ENCODE results near the gene RNF144A. TPM values are rescaled to one million over a fixed set of nuclear protein-coding genes. Genes with fewer than 3 reads are reported as not detected.

The RNF144A gene
- total and polyA plus RNA-seq, 2 donors (not counting 3 experiments of a cell fraction or from before 2014, with no cell fraction given): 9.7 to 28.8 TPM

- H3K79me2 ChIP-seq (ENCODE audit: control insufficient read depth, insufficient read depth, low read length): no peaks in the 10 kb centered on the region
- TF ChIP-seq, protein P1, sequence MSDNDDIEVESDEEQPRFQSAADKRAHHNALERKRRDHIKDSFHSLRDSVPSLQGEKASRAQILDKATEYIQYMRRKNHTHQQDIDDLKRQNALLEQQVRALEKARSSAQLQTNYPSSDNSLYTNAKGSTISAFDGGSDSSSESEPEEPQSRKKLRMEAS (IDR thresholded peaks at IDR 0.05; ENCODE audit: insufficient read depth, insufficient read length): no peak
- TF ChIP-seq GATA2 (IDR thresholded peaks at IDR 0.05; ENCODE audit: insufficient read depth, insufficient read length, low read depth, low read length): no peak
- TF ChIP-seq FOS (IDR thresholded peaks at IDR 0.05; ENCODE audit: borderline replicate concordance, insufficient read depth, low read length): no peak
- no peak for TF ChIP-seq POLR2A (IDR thresholded peaks at IDR 0.05; ENCODE audit: low read depth, low read length)
- no peak for TF ChIP-seq MYC (IDR thresholded peaks at IDR 0.05; ENCODE audit: low read depth, low read length)
- TF ChIP-seq EZH2 (IDR thresholded peaks at IDR 0.05; ENCODE audit: borderline replicate concordance, low read depth, low read length, severe bottlenecking): no peak
- TF ChIP-seq, protein P2, sequence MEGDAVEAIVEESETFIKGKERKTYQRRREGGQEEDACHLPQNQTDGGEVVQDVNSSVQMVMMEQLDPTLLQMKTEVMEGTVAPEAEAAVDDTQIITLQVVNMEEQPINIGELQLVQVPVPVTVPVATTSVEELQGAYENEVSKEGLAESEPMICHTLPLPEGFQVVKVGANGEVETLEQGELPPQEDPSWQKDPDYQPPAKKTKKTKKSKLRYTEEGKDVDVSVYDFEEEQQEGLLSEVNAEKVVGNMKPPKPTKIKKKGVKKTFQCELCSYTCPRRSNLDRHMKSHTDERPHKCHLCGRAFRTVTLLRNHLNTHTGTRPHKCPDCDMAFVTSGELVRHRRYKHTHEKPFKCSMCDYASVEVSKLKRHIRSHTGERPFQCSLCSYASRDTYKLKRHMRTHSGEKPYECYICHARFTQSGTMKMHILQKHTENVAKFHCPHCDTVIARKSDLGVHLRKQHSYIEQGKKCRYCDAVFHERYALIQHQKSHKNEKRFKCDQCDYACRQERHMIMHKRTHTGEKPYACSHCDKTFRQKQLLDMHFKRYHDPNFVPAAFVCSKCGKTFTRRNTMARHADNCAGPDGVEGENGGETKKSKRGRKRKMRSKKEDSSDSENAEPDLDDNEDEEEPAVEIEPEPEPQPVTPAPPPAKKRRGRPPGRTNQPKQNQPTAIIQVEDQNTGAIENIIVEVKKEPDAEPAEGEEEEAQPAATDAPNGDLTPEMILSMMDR (IDR thresholded peaks at IDR 0.05; ENCODE audit: extremely low read depth in 1 of 2, insufficient read depth in 1 of 2, low read depth in 1 of 2, low read length in 2 of 2): no peak
- no peak for TF ChIP-seq JUN (IDR thresholded peaks at IDR 0.05; ENCODE audit: borderline replicate concordance, insufficient read depth, insufficient read length, low read depth)
- TF ChIP-seq POLR2AphosphoS5 (IDR thresholded peaks at IDR 0.05; ENCODE audit: insufficient read depth, low read depth, low read length): no peak
- no peak overlapping the region for H3K4me3 ChIP-seq (replicated peaks in 1 of 3; ENCODE audit: insufficient read depth in 1 of 3, low read depth in 1 of 3, low read length in 3 of 3)
- no peak for FAIRE-seq
- ChIA-PET CTCF (interaction anchor here (1.5 kb wide), 1 partner anchor 50 kb away, joined by 3 read pairs; no protein-coding TSS in a partner anchor), POLR2A (no interaction called here)
- dilution Hi-C loops (cut with MboI; ENCODE audit: extremely low pct_ligation_motif_present, low sequenced_read_pairs): no loop called here
- no peaks in the 10 kb centered on the region for H4K20me1 ChIP-seq (replicated peaks; ENCODE audit: control insufficient read depth, extremely low read depth, insufficient read depth, low read length)
- peaks cover 7% of the 10 kb centered on the region for H3K4me1 ChIP-seq (ENCODE audit: control insufficient read depth, extremely low read depth, insufficient read depth, low read length)
- no peak overlapping the region for H2AFZ ChIP-seq (ENCODE audit: low read depth, low read length)
- H3K4me2 ChIP-seq (ENCODE audit: insufficient read depth, low read length): no peak overlapping the region
- H3K9me3 ChIP-seq (replicated peaks; ENCODE audit: control insufficient read depth, insufficient read depth, low read length): no peaks in the 10 kb centered on the region
- H3K27me3 ChIP-seq (ENCODE audit: control insufficient read depth in 2 of 2, insufficient read depth in 2 of 2, low read length in 2 of 2): no peaks in the 10 kb centered on the region
- intact Hi-C loops (cut with micrococcal nuclease): no loop called here
- no peak for DNase-seq (ENCODE audit: low read depth, low spot score)
- no peaks in the 10 kb centered on the region for H3K36me3 ChIP-seq (ENCODE audit: control insufficient read depth in 2 of 2, extremely low read depth in 1 of 2, insufficient read depth in 2 of 2, low read length in 2 of 2)
- BruUV-seq (replicated peaks): no TSS peak
- H3K27ac ChIP-seq (ENCODE audit: insufficient read depth, low read depth, low read length): no peak overlapping the region
- H3K9ac ChIP-seq (replicated peaks; ENCODE audit: extremely low read depth, insufficient read depth, low read length): no peak overlapping the region
- H3K9me1 ChIP-seq (replicated peaks; ENCODE audit: control insufficient read depth, extremely low read depth, insufficient read depth, low read length): no peaks in the 10 kb centered on the region
These were observed 130.4 kb downstream of the RNF144A start for GRCh38 chr2:7047661-7048060.

Data from endothelial cell of umbilical vein (primary cell).